ENCODE results near the gene FNDC8. TPM values are rescaled to one million over a fixed set of nuclear protein-coding genes. Genes with fewer than 3 reads are reported as not detected.

The FNDC8 gene
- total RNA-seq, 1 donor from 2014 or later: not detected

DNA sequence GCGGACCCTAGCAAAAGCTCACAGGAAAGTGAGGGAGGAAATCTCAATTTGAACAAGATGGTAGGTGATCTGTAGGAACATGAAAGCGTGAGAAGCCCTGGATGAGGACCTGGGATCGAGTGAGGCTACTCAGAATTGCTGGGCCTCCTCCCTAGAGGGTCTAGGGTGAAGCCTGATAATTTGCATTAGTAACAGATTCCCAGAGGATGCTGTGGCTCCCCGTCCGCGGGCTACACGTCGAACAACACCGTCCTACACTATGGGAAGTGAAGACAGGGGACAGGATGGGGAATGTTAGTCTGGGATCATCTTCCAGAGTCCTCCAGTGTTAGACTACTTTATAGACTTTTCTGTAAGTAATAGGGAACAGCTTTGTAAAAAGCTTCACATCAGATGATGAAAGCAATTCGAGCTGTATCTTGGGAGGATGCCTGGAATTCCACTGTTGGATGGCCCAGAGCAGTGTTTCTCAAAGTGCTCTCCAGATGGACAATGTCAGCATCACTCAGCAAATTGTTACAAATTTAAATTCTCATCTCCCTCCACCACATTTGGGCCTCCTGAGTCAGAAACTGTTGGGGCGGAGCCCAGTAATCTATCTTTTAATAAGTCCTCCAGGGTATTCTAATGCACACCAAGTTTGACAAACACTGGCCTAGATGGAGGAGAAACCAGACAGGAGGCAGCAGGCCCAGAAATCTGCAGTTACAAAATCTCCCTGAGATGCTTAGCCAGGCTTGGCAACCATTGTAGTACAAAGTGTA, 6.5 kb downstream of the FNDC8 start:
- TF ChIP-seq, protein P1, sequence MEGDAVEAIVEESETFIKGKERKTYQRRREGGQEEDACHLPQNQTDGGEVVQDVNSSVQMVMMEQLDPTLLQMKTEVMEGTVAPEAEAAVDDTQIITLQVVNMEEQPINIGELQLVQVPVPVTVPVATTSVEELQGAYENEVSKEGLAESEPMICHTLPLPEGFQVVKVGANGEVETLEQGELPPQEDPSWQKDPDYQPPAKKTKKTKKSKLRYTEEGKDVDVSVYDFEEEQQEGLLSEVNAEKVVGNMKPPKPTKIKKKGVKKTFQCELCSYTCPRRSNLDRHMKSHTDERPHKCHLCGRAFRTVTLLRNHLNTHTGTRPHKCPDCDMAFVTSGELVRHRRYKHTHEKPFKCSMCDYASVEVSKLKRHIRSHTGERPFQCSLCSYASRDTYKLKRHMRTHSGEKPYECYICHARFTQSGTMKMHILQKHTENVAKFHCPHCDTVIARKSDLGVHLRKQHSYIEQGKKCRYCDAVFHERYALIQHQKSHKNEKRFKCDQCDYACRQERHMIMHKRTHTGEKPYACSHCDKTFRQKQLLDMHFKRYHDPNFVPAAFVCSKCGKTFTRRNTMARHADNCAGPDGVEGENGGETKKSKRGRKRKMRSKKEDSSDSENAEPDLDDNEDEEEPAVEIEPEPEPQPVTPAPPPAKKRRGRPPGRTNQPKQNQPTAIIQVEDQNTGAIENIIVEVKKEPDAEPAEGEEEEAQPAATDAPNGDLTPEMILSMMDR (IDR thresholded peaks at IDR 0.05): no peak
- intact Hi-C loops (cut with DNase I): no loop called here
- Histone ChIP-seq H3K4me3 (no peak overlapping the region), H3K4me1 (peaks cover 7% of the 10 kb centered on the region), H3K27ac (peak overlapping the region; percentile 36), H3K27me3 (ENCODE audit: low read depth) (no peaks in the 10 kb centered on the region), H3K9me3 (no peaks in the 10 kb centered on the region), H3K36me3 (peaks cover 26% of the 10 kb centered on the region)
- ATAC-seq: peak; percentile 69 to 76
- DNase-seq: no peak

DNA sequence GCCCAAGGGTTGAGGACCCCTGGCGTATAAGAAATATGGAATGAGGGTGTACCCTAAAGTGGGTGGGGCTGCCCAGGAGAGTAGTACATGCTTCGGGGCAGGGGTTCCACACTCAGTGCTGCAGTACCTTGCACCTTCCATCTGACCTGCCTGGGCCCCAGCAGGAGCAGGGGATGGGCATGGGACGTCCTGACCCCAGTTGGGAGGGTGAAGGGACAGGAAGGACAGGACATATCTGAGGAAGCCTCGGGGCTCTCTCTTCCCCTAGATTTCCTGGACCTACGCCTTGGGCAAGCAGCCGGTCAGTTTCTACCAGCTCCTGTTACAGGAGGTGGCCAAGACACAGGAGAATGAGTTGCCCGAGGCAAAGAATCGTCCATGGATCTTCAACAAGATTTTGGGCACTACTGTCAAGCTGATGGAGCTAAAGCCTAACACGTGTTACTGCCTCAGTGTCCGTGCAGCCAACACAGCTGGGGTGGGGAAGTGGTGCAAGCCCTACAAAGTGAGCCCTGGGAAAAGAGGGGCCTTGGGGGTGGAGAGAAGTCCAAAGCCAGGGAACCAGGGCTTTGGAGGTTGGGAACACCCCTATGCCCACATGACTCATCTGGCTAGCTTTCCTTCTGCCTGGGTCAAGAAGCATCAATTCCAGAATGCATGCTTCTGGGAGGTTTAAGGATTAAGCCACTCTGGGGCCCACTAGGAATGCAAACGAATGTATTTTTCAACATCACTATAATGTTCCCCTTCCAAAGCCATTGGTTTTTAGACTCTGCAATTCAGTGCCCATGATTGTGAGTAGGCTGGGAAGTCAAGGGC, 7.9 kb downstream of the FNDC8 start:
- Histone ChIP-seq H3K36me3 (peaks cover 41% of the 10 kb centered on the region), H3K4me1 (peaks cover 7% of the 10 kb centered on the region), H3K4me3 (no peak overlapping the region), H3K9me3 (no peaks in the 10 kb centered on the region), H3K27me3 (ENCODE audit: low read depth) (no peaks in the 10 kb centered on the region), H3K27ac (peak overlapping the region; percentile 2)
- no peak for DNase-seq
- TF ChIP-seq, protein P1 (IDR thresholded peaks at IDR 0.05): no peak
- intact Hi-C loops (cut with DNase I): no loop called here
- ATAC-seq: no peak

GRCh38 chr17:35129973-35130351, 8.5 kb downstream of the FNDC8 start:
- DNase-seq (no peak), ATAC-seq (no peak)
- Histone ChIP-seq H3K27ac (no peak overlapping the region), H3K4me3 (no peak overlapping the region), H3K9me3 (no peaks in the 10 kb centered on the region), H3K27me3 (ENCODE audit: low read depth) (no peaks in the 10 kb centered on the region), H3K36me3 (peaks cover 47% of the 10 kb centered on the region), H3K4me1 (peaks cover 7% of the 10 kb centered on the region)
- TF ChIP-seq, protein P1 (IDR thresholded peaks at IDR 0.05): no peak
- intact Hi-C loops (cut with DNase I): no loop called here

GRCh38 chr17:35130392-35130791, 9.0 kb downstream of the FNDC8 start:
- Histone ChIP-seq H3K4me1 (peaks cover 7% of the 10 kb centered on the region), H3K27me3 (ENCODE audit: low read depth) (no peaks in the 10 kb centered on the region), H3K9me3 (no peaks in the 10 kb centered on the region), H3K36me3 (peaks cover 51% of the 10 kb centered on the region), H3K27ac (no peak overlapping the region), H3K4me3 (no peak overlapping the region)
- TF ChIP-seq, protein P1 (IDR thresholded peaks at IDR 0.05): no peak
- intact Hi-C loops (cut with DNase I): no loop called here
- no peak for DNase-seq
- ATAC-seq: no peak

GRCh38 chr17:35132099-35132498, 10.7 kb downstream of the FNDC8 start:
- peaks cover 68% of the 10 kb centered on the region for H3K36me3 ChIP-seq
- DNase-seq: no peak
- TF ChIP-seq, protein P1 (IDR thresholded peaks at IDR 0.05): no peak
- H3K9me3 ChIP-seq: no peaks in the 10 kb centered on the region
- H3K27me3 ChIP-seq (ENCODE audit: low read depth): no peaks in the 10 kb centered on the region
- H3K4me1 ChIP-seq: peaks cover 7% of the 10 kb centered on the region
- no peak for ATAC-seq
- no peak overlapping the region for H3K27ac ChIP-seq
- intact Hi-C loops (cut with DNase I): no loop called here
- no peak overlapping the region for H3K4me3 ChIP-seq
